Stimulated activated naive CD8-positive, alpha-beta T cell treated with anti-CD3 and anti-CD28 coated beads, Interleukin-15, Interleukin-2, amounts not matched to agents 100 ng/mL and 50 ng/mL, for 24 hours (primary cell): ENCODE measurements around the gene VAPA.

Experiments
- H3K27ac Mint-ChIP-seq: one replicate; pipeline ENCODE4 v1.8.0; 2021; ENCODE audit warnings: mild to moderate bottlenecking, mixed read lengths
- H3K27me3 Mint-ChIP-seq: one replicate; pipeline ENCODE4 v1.8.0; 2021; ENCODE audit warnings: mixed read lengths
- H3K36me3 Mint-ChIP-seq: one replicate; pipeline ENCODE4 v1.8.0; 2021; ENCODE audit warnings: low read depth, mixed read lengths
- H3K4me1 Mint-ChIP-seq: one replicate; pipeline ENCODE4 v1.8.0; 2021; ENCODE audit warnings: low read depth, mixed read lengths
- H3K4me3 Mint-ChIP-seq: one replicate; pipeline ENCODE4 v1.8.0; 2021; ENCODE audit warnings: mild to moderate bottlenecking, mixed read lengths
- H3K9me3 Mint-ChIP-seq: one replicate; pipeline ENCODE4 v1.8.0; 2021; ENCODE audit warnings: mixed read lengths

VAPA gene

DNA sequence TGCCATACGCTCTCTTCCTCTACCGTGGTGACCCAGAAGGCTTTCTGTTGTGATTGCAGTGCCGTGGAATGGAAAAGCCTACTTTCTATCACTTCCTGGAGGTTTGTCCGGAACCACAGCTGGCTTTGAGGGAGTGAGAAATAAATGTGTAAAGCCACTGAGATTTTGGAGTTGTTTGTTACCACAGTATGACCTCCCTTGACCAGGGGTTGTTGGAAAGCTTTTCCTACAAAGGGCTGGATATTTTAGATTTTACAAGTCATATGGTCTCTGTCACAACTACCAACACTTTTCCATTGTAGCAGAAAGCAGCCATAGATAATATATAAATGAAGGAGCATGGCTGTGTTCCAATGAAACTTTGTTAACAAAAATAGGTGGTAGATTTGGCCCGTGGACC is 70.3 kb downstream of the VAPA start:
- Mint-ChIP-seq H3K4me3 (no peak overlapping the region), H3K9me3 (peaks cover 4% of the 10 kb centered on the region), H3K4me1 (no peaks in the 10 kb centered on the region), H3K27ac (no peak overlapping the region), H3K27me3 (peaks cover 2% of the 10 kb centered on the region), H3K36me3 (no peaks in the 10 kb centered on the region)

DNA sequence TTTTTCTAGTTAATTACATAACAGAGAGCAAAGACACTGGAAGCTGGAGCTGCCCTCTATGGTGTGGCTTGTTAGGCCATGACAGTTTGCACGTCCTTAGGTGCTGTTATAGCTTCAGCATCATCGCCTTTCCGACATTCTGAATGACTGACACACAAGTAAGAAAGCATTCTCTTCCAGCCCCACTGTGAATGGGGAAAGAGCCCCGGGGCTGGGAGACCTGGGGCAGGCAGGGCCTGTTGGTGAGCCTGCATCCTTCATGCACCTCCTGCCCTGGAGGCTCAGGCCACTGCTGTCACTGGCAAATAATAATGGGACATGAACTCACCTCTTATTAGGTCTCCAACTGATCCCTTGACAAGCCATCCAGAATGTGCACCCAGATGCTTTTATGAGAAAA is 71.8 kb downstream of the VAPA start:
- Mint-ChIP-seq H3K4me1 (no peaks in the 10 kb centered on the region), H3K27ac (no peak overlapping the region), H3K9me3 (no peaks in the 10 kb centered on the region), H3K27me3 (peaks cover 2% of the 10 kb centered on the region), H3K4me3 (no peak overlapping the region), H3K36me3 (no peaks in the 10 kb centered on the region)

DNA sequence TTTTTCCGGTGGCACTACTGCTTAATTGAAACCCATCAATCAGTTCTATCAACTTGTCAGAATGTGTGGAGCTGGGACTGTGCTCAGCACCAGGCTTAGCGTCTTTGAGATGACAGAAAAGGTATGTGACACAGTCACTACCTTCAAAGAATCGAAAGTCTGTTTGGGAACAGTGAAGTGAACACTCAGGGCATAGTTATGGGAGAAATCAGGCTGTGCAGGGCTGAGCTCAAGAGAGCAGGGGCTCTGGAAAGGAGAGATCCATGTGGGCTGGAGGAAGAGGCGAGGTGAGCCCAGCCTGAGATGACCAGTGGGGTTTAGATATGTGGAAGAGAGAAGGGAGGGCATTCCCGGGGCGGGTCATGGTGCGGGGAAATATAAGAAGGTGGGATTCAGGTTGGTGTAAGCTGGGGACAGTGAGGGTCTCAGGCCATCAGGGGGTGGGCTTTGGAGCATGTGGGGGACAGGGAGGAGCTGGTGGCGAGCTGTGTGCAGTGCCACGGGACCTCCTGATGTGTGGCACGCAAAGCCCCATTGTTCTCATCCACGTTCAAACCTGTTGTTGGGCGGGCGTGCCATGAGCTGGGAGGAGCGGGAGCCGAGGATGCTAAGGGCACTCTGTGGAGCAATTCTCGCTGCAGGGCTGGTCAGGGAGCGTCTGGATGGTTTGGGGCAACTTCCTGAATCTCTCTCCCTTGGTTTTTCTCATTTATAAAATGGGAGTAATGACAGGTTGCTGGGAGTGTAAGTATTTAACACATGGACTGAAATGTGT is 72.5 kb downstream of the VAPA start:
- Mint-ChIP-seq H3K9me3 (no peaks in the 10 kb centered on the region), H3K36me3 (no peaks in the 10 kb centered on the region), H3K4me3 (no peak overlapping the region), H3K27ac (no peak overlapping the region), H3K4me1 (no peaks in the 10 kb centered on the region), H3K27me3 (peaks cover 4% of the 10 kb centered on the region)

DNA sequence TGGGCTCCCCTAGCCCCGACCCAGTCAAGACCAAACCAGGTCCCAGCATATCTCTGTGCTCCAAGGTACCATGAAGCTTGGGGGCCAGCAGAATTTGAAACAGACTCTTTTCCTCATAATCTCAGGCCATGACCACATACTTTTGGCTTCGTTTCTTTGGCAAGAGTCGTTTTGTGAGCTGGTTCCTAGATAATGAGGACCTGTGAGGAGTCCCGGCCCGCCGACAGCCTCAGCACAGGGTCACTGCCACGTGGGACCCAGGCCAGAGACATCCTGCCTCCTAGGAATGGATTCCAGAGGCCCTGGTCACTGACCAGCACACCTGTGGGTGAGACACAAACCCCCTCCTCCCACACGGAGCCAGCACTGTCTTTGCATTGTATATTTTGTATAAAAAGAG is 73.5 kb downstream of the VAPA start:
- no peaks in the 10 kb centered on the region for H3K4me1 Mint-ChIP-seq
- peaks cover 12% of the 10 kb centered on the region for H3K27me3 Mint-ChIP-seq
- H3K27ac Mint-ChIP-seq = no peak overlapping the region
- H3K36me3 Mint-ChIP-seq = no peaks in the 10 kb centered on the region
- H3K4me3 Mint-ChIP-seq = no peak overlapping the region
- no peaks in the 10 kb centered on the region for H3K9me3 Mint-ChIP-seq

DNA sequence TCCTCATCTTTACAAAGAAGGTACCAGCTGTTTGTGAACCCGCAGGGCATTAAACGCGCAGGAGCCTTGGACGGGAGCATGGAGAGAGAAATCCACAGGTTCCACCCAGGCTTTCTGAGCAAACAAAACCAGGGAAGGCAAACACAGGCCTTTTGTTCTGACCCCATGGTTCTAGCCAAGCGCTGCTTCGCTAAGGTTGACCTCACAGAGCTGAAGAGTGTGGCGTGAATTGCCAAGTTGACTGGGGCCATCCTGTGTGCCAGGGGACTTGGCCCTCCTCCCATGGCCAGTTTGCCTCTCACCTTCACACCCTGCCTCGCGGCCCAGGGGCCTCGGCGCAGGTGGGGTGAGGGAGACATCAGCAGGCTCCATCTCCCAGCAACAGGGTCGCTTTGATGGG is 74.1 kb downstream of the VAPA start:
- H3K4me1 Mint-ChIP-seq = no peaks in the 10 kb centered on the region
- H3K9me3 Mint-ChIP-seq = no peaks in the 10 kb centered on the region
- H3K4me3 Mint-ChIP-seq = no peak overlapping the region
- no peak overlapping the region for H3K27ac Mint-ChIP-seq
- peaks cover 12% of the 10 kb centered on the region for H3K27me3 Mint-ChIP-seq
- H3K36me3 Mint-ChIP-seq = no peaks in the 10 kb centered on the region

DNA sequence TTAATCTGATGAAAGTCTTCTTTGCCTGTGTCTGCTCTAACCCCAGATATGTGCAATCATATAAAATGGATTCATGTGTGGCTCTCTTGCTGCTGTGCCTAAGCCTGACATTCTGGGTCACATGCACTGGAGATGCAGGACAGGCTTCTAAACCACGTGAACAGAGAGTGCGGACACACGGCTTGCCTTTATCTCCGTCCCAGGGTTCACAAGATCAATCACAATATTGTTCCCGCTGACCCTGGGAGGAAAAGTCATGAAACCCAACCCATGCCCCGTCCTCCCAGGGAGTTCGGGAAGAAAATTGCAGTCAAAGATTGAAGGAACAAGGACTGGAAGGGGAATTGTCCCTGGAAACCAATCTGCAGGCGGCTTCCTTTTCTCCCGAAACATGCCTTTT is 74.8 kb downstream of the VAPA start:
- H3K4me3 Mint-ChIP-seq = no peak overlapping the region
- H3K36me3 Mint-ChIP-seq = no peaks in the 10 kb centered on the region
- no peak overlapping the region for H3K27ac Mint-ChIP-seq
- H3K4me1 Mint-ChIP-seq = no peaks in the 10 kb centered on the region
- H3K27me3 Mint-ChIP-seq = peaks cover 12% of the 10 kb centered on the region
- no peaks in the 10 kb centered on the region for H3K9me3 Mint-ChIP-seq

DNA sequence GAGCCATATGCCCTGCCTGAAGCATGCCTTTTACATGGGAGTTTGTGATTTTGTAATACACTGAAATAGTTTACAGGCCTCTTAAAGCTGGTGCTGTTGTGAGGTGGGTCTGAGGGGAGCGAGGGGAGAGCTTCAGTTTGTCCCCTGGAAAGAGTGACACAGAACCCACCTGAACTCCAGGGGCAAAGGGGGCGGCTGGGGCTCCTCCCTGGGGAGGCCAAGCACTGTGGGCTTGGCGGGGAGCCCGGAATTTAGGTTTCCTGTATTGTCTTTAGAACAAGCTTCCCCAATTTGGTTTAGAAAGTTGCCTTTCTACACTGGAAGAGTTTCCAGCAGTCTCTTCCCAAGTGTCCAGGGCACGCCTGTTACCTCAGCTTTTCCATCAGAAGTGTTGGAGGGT is 75.7 kb downstream of the VAPA start:
- H3K27me3 Mint-ChIP-seq = peaks cover 12% of the 10 kb centered on the region
- no peaks in the 10 kb centered on the region for H3K4me1 Mint-ChIP-seq
- no peaks in the 10 kb centered on the region for H3K36me3 Mint-ChIP-seq
- H3K27ac Mint-ChIP-seq = no peak overlapping the region
- H3K9me3 Mint-ChIP-seq = no peaks in the 10 kb centered on the region
- no peak overlapping the region for H3K4me3 Mint-ChIP-seq

DNA sequence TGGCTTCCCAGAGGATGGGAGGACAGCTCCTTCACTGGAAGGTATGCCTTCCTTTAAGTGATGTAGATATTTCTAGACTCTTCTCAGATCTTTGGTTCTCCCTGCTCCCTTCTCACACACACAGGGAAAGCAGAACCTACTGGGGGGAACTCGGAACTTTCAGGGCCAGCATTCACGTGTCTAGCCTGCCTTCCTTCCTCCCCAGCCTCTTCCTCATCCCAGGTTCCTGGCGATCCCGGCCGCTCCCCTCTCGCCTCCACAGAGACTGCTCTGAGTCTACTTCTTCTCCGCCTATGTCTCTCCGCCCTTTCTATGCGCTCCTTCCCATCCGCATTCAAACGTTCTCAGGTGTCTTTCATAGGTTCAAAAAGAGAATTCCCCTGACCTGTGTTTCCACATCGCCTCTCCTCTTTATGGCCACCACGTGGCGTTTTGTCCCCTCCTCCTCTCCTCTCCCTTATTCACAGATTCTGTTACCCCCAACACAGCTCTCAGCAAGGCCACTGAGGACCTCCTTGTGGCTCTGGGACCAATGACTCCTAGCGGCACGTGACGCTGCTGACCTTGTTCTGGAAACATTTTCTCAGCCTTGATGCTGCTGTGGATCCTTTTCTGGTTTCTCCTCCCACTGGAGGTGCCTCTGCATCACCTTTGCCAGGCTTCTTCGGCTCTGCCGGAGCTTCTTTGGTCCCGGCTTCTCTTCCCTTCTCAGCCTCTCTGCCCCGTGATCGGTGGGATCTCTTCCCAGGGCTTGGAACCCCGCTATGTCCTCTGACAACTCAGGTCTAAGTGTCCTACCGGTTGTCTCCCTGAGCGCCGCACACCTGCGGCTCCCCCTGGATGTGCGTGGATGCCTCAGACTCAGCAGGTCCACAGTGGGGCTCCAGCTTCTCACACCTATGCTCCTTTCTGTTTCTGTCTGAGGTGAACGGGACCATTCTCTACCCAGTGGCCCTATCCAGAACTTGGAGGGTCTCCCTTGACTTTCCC is 77.5 kb downstream of the VAPA start:
- Mint-ChIP-seq H3K4me1 (no peaks in the 10 kb centered on the region), H3K4me3 (no peak overlapping the region), H3K9me3 (no peaks in the 10 kb centered on the region), H3K27ac (no peak overlapping the region), H3K36me3 (no peaks in the 10 kb centered on the region), H3K27me3 (peaks cover 12% of the 10 kb centered on the region)

DNA sequence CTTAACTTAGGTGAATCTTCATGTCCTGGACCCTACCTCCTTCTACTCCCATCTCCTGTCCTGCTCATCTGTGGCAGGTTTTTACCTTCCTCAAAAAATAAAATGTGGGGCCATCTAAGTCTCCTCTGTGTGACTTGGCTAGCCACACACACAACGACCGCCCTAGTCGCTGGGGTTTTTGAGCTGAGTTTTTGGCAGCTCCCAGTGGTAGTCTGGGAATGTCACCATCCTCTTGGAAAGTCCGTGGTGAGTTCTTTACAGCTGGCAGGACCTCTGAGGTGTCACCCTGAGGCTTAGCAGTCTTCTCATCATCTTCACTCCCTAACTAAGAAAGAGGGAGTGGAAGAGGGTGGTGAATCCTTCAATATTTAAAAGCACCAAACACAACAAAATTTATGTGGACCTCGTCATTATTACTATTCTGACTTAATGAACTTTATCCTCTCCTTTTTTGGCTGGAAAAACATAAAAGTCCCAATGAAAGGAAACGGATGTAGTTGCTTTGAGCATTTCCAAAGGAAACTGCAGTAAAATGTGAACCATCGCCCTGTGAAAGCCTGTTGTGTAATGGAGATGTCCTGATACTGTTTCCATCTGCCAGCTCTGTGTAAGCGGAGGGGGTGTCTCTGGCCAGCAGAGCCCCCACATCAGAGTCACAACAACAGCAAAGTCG is 78.6 kb downstream of the VAPA start:
- H3K27me3 Mint-ChIP-seq = peaks cover 12% of the 10 kb centered on the region
- H3K27ac Mint-ChIP-seq = no peak overlapping the region
- H3K4me3 Mint-ChIP-seq = no peak overlapping the region
- H3K9me3 Mint-ChIP-seq = peaks cover 7% of the 10 kb centered on the region
- no peaks in the 10 kb centered on the region for H3K4me1 Mint-ChIP-seq
- H3K36me3 Mint-ChIP-seq = no peaks in the 10 kb centered on the region

DNA sequence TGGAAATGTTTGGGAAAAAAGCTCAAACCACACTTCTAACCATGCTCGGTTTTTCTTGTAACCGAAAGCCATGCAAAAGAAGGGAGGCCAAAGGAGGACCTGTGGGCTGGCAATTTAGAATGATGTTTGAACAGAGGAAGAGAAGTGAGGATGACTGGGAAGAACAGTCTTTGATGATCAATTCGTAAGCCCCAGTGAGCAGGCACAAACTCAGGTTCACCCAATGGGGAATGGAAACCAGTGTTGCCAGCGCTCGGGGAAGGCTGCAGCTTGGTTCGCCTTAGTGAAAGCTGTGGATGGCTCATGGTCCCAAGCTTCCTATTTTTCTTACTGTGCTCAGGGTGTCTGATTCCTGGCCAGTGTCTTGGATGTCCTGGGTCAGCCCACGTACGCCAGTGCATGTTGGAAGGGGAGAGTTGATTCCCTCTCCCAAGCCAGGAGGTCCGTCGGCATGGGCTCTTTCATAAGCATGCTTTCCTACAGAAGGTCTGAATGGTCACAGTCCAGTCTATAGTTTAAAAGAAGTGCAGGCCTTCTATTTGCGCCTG is 79.2 kb downstream of the VAPA start:
- no peaks in the 10 kb centered on the region for H3K4me1 Mint-ChIP-seq
- H3K27me3 Mint-ChIP-seq = peaks cover 12% of the 10 kb centered on the region
- no peak overlapping the region for H3K4me3 Mint-ChIP-seq
- no peak overlapping the region for H3K27ac Mint-ChIP-seq
- H3K36me3 Mint-ChIP-seq = no peaks in the 10 kb centered on the region
- H3K9me3 Mint-ChIP-seq = peaks cover 12% of the 10 kb centered on the region

DNA sequence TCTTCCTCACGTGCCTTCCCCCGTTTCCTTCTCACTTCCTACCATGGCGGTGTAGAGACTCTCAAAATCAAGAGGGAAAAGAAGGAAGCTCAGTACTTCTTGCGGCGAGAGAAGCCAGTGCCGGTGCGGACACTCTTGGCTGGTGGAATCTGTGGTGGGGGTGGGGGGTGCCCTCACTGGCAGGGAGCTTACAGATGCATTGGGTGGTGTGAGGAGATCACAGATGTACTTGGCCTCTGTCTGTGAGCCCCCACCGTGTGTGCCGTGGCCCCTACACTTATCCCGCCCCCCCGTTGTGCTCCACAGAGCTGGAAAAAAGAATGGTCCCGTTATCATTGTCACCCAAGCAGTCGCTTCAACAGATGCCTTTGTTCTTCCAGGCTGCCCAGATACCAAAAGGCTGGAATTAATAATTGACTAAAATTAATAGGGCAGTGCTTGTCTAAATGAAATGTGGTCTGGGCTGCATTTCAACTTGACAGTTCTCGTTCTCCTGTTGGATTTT is 79.8 kb downstream of the VAPA start:
- no peaks in the 10 kb centered on the region for H3K36me3 Mint-ChIP-seq
- H3K27me3 Mint-ChIP-seq = peaks cover 12% of the 10 kb centered on the region
- no peak overlapping the region for H3K4me3 Mint-ChIP-seq
- H3K9me3 Mint-ChIP-seq = peaks cover 16% of the 10 kb centered on the region
- no peak overlapping the region for H3K27ac Mint-ChIP-seq
- H3K4me1 Mint-ChIP-seq = no peaks in the 10 kb centered on the region

DNA sequence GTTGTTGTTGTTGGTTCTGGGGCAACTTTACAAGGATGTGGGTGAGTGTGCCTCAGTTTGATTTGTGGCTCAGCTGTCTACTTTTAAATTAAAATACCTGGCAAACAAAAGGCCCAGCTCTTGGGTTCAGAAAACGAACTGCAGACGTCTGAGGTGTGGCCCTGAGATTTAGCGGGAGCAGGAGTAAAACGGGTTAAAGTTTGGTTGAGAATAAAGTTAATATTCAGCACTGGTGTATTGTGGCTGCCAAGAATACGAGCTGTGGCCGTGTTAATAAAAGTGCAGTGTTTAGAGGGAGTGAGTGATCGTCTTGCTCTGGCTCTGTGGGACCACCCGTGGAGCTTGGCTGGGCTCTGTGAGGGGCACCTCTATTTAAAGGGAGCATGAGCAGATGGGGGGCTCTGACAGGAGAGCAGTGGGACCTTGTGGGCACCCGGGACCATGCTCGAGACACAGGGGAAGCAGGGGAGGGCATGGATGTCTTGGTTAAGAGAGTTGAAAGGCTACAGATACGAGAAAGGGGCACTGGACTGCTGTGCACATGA is 80.3 kb downstream of the VAPA start:
- H3K36me3 Mint-ChIP-seq = no peaks in the 10 kb centered on the region
- peaks cover 12% of the 10 kb centered on the region for H3K27me3 Mint-ChIP-seq
- H3K4me3 Mint-ChIP-seq = no peak overlapping the region
- no peaks in the 10 kb centered on the region for H3K4me1 Mint-ChIP-seq
- no peak overlapping the region for H3K27ac Mint-ChIP-seq
- peaks cover 16% of the 10 kb centered on the region for H3K9me3 Mint-ChIP-seq

DNA sequence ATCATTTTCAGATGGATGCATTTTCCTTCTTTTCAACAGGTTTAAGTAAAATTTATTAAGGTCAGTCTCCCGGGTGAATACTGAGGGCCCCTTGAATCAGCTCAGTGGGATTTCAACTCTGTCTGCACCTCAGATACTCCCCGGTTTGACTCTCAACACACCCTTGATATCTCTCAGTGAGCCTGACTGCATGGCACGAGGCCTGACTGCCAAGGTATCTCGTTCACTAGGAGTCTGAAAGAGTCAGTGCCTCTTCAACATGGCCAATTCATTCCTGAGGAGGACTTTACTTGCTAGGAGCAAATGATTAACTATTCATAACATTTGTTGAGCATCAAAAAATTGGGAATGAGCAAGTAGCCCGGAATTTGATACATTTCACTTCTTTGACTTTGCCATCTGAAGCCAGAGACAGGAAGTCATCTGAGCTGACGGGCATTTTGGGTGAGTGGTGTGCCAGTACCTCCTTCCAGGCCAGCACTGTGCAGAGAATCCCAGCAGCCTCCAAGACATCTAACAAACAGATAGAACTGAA is 81.0 kb downstream of the VAPA start:
- H3K4me3 Mint-ChIP-seq = no peak overlapping the region
- no peaks in the 10 kb centered on the region for H3K36me3 Mint-ChIP-seq
- no peak overlapping the region for H3K27ac Mint-ChIP-seq
- peaks cover 22% of the 10 kb centered on the region for H3K9me3 Mint-ChIP-seq
- no peaks in the 10 kb centered on the region for H3K4me1 Mint-ChIP-seq
- peaks cover 12% of the 10 kb centered on the region for H3K27me3 Mint-ChIP-seq

DNA sequence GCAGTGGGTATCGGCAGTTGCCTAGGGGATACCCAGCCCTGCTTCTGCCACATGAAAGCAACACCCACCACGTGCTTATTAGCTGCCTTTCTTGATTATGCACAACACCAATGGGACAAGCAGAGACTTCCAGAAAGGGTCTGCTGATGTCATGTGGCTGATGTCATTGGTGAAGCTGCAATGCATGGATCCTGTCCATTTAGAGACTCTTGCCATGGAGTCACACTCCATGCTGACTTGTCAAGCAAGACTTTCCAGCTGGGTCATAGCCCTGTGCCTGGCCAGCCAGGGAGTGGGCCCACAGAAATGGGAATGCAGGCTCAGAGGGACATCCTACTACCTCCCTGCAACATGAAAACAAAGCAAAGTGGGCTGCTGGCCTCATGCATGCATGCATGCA is 81.8 kb downstream of the VAPA start:
- Mint-ChIP-seq H3K27ac (no peak overlapping the region), H3K36me3 (no peaks in the 10 kb centered on the region), H3K9me3 (peaks cover 29% of the 10 kb centered on the region), H3K4me3 (no peak overlapping the region), H3K4me1 (no peaks in the 10 kb centered on the region), H3K27me3 (peaks cover 12% of the 10 kb centered on the region)
